Keratinocyte (primary cell): ENCODE results near the gene SLC13A3. TPM values are rescaled to one million over a fixed set of nuclear protein-coding genes. Genes with fewer than 3 reads are reported as not detected.

Experiments
- DNase-seq: peaks from one replicate; pipeline ENCODE4 v3.0.0-alpha.2; 2011; ENCODE audit warnings: low read depth, missing footprints, low spot score
- FAIRE-seq: peaks from 2 replicates; lab custom pipeline; 2011; peaks lifted over from hg19 to GRCh38; lab: Jason Lieb, UNC
- H2AFZ ChIP-seq: 2 replicates; pipeline ENCODE4 v1.6.0; 2012; ENCODE audit warnings: low read length, control low read depth, inconsistent platforms; ENCODE audit not compliant: control insufficient read depth
- H3K27ac ChIP-seq: 2 replicates; pipeline ENCODE4 v1.5.1; 2011; ENCODE audit warnings: low read length; ENCODE audit not compliant: control insufficient read depth, insufficient read depth
- H3K27me3 ChIP-seq: 3 replicates; pipeline ENCODE4 v1.6.0; 2011; ENCODE audit warnings: low read length; ENCODE audit not compliant: control insufficient read depth, insufficient read depth; ENCODE audit errors: extremely low read depth
- H3K36me3 ChIP-seq, 2 experiments: 2 replicates in 1 of 2; 3 replicates in 1 of 2; pipeline ENCODE4 v1.5.1; 2011; ENCODE audit warnings: low read length in 2 of 2, mild to moderate bottlenecking in 1 of 2; ENCODE audit not compliant: control insufficient read depth in 2 of 2, insufficient read depth in 2 of 2; ENCODE audit errors: extremely low read depth in 1 of 2
- H3K4me1 ChIP-seq: 3 replicates; pipeline ENCODE4 v1.5.1; 2011; ENCODE audit warnings: low read length; ENCODE audit not compliant: control insufficient read depth, insufficient read depth; ENCODE audit errors: extremely low read depth
- H3K4me2 ChIP-seq: 3 replicates; pipeline ENCODE4 v1.6.0; 2011; ENCODE audit warnings: low read depth, low read length; ENCODE audit not compliant: control insufficient read depth, insufficient read depth; ENCODE audit errors: extremely low read depth
- H3K4me3 ChIP-seq, 3 experiments: fragments of 200-600 bp in 1 of 3; sonication (generic) in 1 of 3; 2 replicates in 2 of 3; 3 replicates in 1 of 3; pipeline ENCODE4 v1.5.1; 2011 to 2016; ENCODE audit warnings: low read length in 3 of 3, mild to moderate bottlenecking in 3 of 3, control low read depth in 2 of 3, inconsistent platforms in 1 of 3, low read depth in 1 of 3, mixed read lengths in 1 of 3, mixed run types in 1 of 3, moderate library complexity in 1 of 3; ENCODE audit not compliant: control insufficient read depth in 2 of 3, insufficient read depth in 2 of 3; ENCODE audit errors: extremely low read depth in 1 of 3
- H3K79me2 ChIP-seq: 2 replicates; pipeline ENCODE4 v1.6.0; 2012; ENCODE audit warnings: low read length; ENCODE audit not compliant: control insufficient read depth, insufficient read depth
- H3K9ac ChIP-seq: 3 replicates; pipeline ENCODE4 v1.6.0; 2011; ENCODE audit warnings: low read length; ENCODE audit not compliant: control insufficient read depth, insufficient read depth; ENCODE audit errors: extremely low read depth
- H3K9me1 ChIP-seq: 3 replicates; pipeline ENCODE4 v1.6.0; 2011; ENCODE audit warnings: low read length; ENCODE audit not compliant: control insufficient read depth, insufficient read depth; ENCODE audit errors: extremely low read depth
- H3K9me3 ChIP-seq: 2 replicates; pipeline ENCODE4 v1.5.1; 2012; ENCODE audit warnings: low read depth, low read length; ENCODE audit not compliant: control insufficient read depth
- H4K20me1 ChIP-seq: 3 replicates; pipeline ENCODE4 v1.6.0; 2011; ENCODE audit warnings: low read length; ENCODE audit not compliant: control insufficient read depth, insufficient read depth; ENCODE audit errors: extremely low read depth
- EZH2 ChIP-seq: IDR thresholded peaks from one replicate; pipeline ENCODE4 v1.6.1; 2012; ENCODE audit warnings: inconsistent platforms, mild to moderate bottlenecking, low read length, moderate library complexity
- dilution Hi-C: fragments of 300-500 bp; cut with MboI; formaldehyde crosslinking; loops from one replicate; pipeline ENCODE4 v1.7.0; 2020; ENCODE audit warnings: low sequenced_read_pairs; ENCODE audit not compliant: extremely low pct_ligation_motif_present
- polyA plus RNA-seq, 5 experiments: library from polyadenylated mRNA; depleted of rRNA in 3 of 5; stranded (reverse) in 3 of 5; stranded (forward) in 1 of 5; unstranded in 1 of 5; fragments of >200 nt; gene quantifications; 1 replicate in 1 of 5; 2 replicates in 3 of 5; 3 replicates in 1 of 5; pipeline versions ENCODE4 v1.2.1 to v1.2.3, GENCODE V29; 2011 to 2012; ENCODE audit warnings: missing spikeins in 2 of 5, low read depth in 1 of 5, low replicate concordance in 1 of 5
- TF ChIP-seq, protein P1 (sequence below), 3 experiments: IDR thresholded peaks in 1 of 3; conservative IDR thresholded peaks in 1 of 3; optimal IDR thresholded peaks in 1 of 3; 2 replicates in 2 of 3; 3 replicates in 1 of 3; pipeline versions ENCODE3 to v1.5.1; 2011; ENCODE audit warnings: low read length in 3 of 3, mild to moderate bottlenecking in 3 of 3, moderate library complexity in 2 of 3, control low read depth in 1 of 3, inconsistent platforms in 1 of 3; ENCODE audit not compliant: insufficient read depth in 2 of 3; ENCODE audit errors: extremely low read depth in 1 of 3

Gene SLC13A3
- polyA plus RNA-seq, 1 donor (not counting 4 experiments of a cell fraction or from before 2014, with no cell fraction given) = 4.5 TPM

GRCh38 chr20:46605978-46606816 is 45.1 kb downstream of the SLC13A3 start:
- Histone ChIP-seq H3K79me2 (no peaks in the 10 kb centered on the region), H4K20me1 (no peaks in the 10 kb centered on the region), H3K4me2 (no peak overlapping the region), H2AFZ (no peak overlapping the region), H3K36me3 (no peaks in the 10 kb centered on the region), H3K27me3 (no peaks in the 10 kb centered on the region), H3K4me1 (no peaks in the 10 kb centered on the region), H3K4me3 (no peak overlapping the region), H3K9ac (no peak overlapping the region), H3K9me3 (no peaks in the 10 kb centered on the region), H3K9me1 (no peaks in the 10 kb centered on the region), H3K27ac (no peak overlapping the region)
- dilution Hi-C loops = no loop called here
- no peak for TF ChIP-seq EZH2
- DNase-seq (no peak), FAIRE-seq (no peak)

- Histone ChIP-seq H3K4me2 (no peak overlapping the region), H3K79me2 (no peaks in the 10 kb centered on the region), H3K4me1 (no peaks in the 10 kb centered on the region), H3K27ac (no peak overlapping the region), H3K9ac (no peak overlapping the region), H3K4me3 (no peak overlapping the region), H3K9me1 (no peaks in the 10 kb centered on the region), H3K9me3 (no peaks in the 10 kb centered on the region), H3K36me3 (no peaks in the 10 kb centered on the region), H2AFZ (no peak overlapping the region), H3K27me3 (no peaks in the 10 kb centered on the region), H4K20me1 (no peaks in the 10 kb centered on the region)
- DNase-seq = no peak
- dilution Hi-C loops = no loop called here
- no peak for TF ChIP-seq EZH2
- TF ChIP-seq, protein P1, sequence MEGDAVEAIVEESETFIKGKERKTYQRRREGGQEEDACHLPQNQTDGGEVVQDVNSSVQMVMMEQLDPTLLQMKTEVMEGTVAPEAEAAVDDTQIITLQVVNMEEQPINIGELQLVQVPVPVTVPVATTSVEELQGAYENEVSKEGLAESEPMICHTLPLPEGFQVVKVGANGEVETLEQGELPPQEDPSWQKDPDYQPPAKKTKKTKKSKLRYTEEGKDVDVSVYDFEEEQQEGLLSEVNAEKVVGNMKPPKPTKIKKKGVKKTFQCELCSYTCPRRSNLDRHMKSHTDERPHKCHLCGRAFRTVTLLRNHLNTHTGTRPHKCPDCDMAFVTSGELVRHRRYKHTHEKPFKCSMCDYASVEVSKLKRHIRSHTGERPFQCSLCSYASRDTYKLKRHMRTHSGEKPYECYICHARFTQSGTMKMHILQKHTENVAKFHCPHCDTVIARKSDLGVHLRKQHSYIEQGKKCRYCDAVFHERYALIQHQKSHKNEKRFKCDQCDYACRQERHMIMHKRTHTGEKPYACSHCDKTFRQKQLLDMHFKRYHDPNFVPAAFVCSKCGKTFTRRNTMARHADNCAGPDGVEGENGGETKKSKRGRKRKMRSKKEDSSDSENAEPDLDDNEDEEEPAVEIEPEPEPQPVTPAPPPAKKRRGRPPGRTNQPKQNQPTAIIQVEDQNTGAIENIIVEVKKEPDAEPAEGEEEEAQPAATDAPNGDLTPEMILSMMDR (optimal IDR thresholded peaks at IDR 0.05 in 1 of 3, IDR thresholded peaks at IDR 0.05 in 1 of 3, conservative IDR thresholded peaks at IDR 0.05 in 1 of 3; ENCODE audit: extremely low read depth in 1 of 3, insufficient read depth in 2 of 3, low read length in 3 of 3) = no peak
- no peak for FAIRE-seq
Observed at GRCh38 chr20:46605181-46605580, 46.1 kb downstream of the SLC13A3 start.
